Measurements from ENCODE around the gene ASPM.

The ASPM gene

DNA sequence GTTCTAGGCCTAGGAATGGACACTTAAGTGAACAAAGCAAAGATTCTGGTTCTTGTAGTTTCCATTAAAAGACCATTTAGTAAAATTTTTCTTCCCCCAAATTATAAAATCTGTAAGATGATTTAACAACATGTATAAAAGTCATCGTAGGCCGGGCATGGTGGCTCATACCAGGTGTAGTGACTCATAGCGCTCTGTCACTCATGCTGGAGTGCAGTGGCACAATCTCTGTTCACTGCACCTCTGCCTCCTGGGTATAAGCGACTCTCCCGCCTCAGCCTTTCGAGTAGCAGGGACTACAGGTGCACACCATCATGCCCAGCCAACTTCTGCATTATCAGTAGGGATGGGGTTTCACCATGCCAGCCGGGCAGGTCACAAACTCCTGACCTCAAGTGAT lies 9.1 kb downstream of the ASPM start:
- DNase-seq (ENCODE audit: low read depth, low spot score): no peak
- ChIA-PET CTCF (no interaction called here), POLR2A (no interaction called here)
- H3K4me3 ChIP-seq (ENCODE audit: low read depth, low read length): no peak overlapping the region
- TF ChIP-seq, protein P1, sequence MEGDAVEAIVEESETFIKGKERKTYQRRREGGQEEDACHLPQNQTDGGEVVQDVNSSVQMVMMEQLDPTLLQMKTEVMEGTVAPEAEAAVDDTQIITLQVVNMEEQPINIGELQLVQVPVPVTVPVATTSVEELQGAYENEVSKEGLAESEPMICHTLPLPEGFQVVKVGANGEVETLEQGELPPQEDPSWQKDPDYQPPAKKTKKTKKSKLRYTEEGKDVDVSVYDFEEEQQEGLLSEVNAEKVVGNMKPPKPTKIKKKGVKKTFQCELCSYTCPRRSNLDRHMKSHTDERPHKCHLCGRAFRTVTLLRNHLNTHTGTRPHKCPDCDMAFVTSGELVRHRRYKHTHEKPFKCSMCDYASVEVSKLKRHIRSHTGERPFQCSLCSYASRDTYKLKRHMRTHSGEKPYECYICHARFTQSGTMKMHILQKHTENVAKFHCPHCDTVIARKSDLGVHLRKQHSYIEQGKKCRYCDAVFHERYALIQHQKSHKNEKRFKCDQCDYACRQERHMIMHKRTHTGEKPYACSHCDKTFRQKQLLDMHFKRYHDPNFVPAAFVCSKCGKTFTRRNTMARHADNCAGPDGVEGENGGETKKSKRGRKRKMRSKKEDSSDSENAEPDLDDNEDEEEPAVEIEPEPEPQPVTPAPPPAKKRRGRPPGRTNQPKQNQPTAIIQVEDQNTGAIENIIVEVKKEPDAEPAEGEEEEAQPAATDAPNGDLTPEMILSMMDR (IDR thresholded peaks at IDR 0.05; ENCODE audit: insufficient read depth, low read length, missing control alignments): no peak

DNA sequence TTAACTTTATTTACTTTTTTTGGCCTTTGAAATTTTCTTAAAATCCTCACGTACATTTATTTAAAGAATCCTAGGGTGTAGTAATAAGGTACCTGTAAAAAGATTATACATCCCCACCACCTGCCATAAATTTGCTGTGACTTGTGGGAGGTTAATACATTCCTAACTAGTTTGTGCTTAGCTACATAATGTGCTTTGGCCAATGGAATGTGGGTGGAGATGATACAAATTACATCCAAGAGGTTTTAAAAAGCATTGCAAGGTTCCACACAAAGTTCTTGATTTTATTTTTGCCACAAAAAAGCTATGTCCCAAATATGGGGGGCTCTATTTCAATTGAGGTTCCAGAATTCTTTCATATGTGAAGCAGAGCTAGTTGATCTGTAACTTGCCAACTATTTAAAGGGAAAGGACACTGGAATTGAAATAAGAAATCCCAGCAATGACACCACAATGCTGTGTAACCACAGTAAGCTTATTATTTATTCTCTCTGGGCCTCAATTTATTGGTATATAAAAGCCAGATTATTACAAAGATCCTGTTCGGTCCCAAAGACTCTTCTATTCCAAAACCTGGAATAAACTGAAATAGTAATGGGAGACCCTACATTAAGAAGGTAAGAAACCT lies 15.7 kb downstream of the ASPM start:
- H3K4me3 ChIP-seq (ENCODE audit: low read depth, low read length): no peak overlapping the region
- TF ChIP-seq, protein P1 (IDR thresholded peaks at IDR 0.05; ENCODE audit: insufficient read depth, low read length, missing control alignments): no peak
- POLR2A ChIA-PET: no interaction called here
- CTCF ChIA-PET: interaction anchor here (1.2 to 1.6 kb wide), 2 partner anchors 13 to 49 kb away, joined by 3 to 4 read pairs; no protein-coding TSS in a partner anchor
- no peak for DNase-seq (ENCODE audit: low read depth, low spot score)

DNA sequence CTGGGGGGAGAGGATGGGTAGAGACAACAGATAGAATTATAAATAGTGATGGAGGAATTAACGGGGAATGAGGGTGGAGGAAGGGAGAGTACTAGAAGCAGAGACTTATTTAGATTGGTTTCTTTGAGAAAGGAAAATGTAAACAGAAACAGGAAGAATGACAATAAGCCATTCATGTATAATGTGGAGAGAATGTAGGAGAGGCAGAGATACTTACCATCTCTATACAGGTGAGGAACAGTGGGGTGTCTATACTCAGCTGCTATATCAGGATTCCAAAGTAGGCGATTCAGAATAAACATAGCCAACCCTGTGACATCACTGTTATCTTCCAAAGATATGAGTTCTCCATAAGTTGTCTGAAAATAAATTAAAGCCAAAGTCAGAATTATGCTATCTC lies 16.8 kb downstream of the ASPM start:
- no peak for DNase-seq (ENCODE audit: low read depth, low spot score)
- POLR2A ChIA-PET: no interaction called here
- TF ChIP-seq, protein P1 (IDR thresholded peaks at IDR 0.05; ENCODE audit: insufficient read depth, low read length, missing control alignments): no peak
- CTCF ChIA-PET: no interaction called here
- H3K4me3 ChIP-seq (ENCODE audit: low read depth, low read length): no peak overlapping the region

DNA sequence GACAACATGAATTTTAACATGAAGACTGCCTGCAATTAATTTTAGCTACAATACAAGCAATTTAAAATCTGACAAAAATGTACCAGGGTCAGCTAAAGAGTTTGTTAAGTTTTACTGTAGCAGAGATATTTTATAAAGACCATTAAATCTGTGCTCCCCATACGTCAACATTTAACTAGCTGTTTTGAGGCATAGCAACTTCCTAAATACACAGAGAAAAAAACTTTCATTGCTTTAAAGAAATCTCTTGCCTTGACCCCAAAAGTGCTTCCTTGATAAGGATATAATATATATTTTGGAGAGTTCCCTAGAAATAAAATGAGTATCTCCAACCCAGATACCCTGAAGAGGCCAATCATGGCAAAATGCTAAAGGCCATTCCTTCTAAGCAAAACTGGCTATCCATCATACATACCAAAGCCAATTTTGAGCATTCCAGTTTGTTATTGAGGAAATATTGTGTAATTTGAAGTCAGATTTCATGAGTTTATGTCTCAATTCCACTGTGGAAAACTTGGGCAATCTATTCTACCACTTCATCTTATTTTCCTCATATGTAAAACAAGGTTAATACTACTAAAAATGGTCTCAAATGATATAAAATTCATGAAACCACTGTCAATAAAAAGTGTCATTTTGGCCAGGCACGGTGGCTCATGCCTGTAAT lies 19.1 kb downstream of the ASPM start:
- CTCF ChIA-PET: interaction anchor here (0.9 kb wide), 1 partner anchor 52 kb away, joined by 3 read pairs; no protein-coding TSS in a partner anchor

DNA sequence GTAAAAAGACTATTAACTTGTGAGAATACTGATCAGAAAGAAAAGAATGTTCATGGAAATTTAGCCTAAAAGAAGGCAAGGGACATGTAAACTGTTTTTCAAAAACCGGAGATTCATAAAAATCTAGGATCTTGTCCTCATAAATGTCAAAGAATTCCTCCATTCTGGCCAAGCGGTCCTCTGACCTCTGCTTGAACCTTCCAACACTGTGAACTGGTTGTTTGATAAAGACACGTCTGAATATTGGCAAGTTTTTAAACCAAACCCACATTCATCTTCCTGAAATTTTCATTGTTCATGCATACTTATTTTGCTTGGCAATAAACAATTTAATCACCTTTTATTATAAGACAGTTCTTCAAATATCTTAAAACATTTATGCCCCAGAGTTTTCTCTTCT lies 19.8 kb downstream of the ASPM start:
- TF ChIP-seq, protein P1 (IDR thresholded peaks at IDR 0.05; ENCODE audit: insufficient read depth, low read length, missing control alignments): no peak
- no peak for DNase-seq (ENCODE audit: low read depth, low spot score)
- no peak overlapping the region for H3K4me3 ChIP-seq (ENCODE audit: low read depth, low read length)
- CTCF ChIA-PET: interaction anchor here (0.9 kb wide), 1 partner anchor 53 kb away, joined by 3 read pairs; no protein-coding TSS in a partner anchor
- POLR2A ChIA-PET: no interaction called here

More for the DNA sequence above, 19.1 kb downstream of the ASPM start:
- no peak for DNase-seq (ENCODE audit: low read depth, low spot score)
- TF ChIP-seq, protein P1 (IDR thresholded peaks at IDR 0.05; ENCODE audit: insufficient read depth, low read length, missing control alignments): no peak
- POLR2A ChIA-PET: no interaction called here
- H3K4me3 ChIP-seq (ENCODE audit: low read depth, low read length): no peak overlapping the region

DNA sequence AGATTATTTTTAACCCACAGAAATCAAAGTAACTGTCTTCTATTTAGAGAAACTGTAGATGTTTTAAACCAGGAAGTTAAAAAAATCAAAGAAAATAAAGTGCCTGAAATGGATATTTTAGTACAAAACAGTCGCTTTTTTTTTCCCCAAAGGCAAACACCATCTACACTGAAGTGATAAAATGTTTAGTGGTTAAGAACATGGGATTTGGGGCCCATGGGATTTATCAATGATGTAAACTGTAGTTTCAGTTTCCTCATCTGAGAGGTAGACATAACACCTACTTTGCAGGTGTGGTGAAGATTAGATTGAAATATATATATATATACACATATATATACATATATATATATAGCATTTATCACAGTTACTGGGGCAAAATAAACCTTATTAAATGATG lies 22.1 kb downstream of the ASPM start:
- ChIA-PET CTCF (no interaction called here), POLR2A (no interaction called here)

More for the DNA sequence above, 22.1 kb downstream of the ASPM start:
- H3K4me3 ChIP-seq (ENCODE audit: low read depth, low read length): no peak overlapping the region
- TF ChIP-seq, protein P1 (IDR thresholded peaks at IDR 0.05; ENCODE audit: insufficient read depth, low read length, missing control alignments): no peak
- DNase-seq (ENCODE audit: low read depth, low spot score): no peak

Measured in AG04449 (cell line).